ENCODE measurements around the gene PCDH19. TPM values are rescaled to one million over a fixed set of nuclear protein-coding genes. Genes with fewer than 3 reads are reported as not detected.

PCDH19 gene
- total RNA-seq, 1 donor from 2014 or later: not detected

- no peak for TF ChIP-seq CTCF (IDR thresholded peaks at IDR 0.05)
- intact Hi-C loops (cut with micrococcal nuclease): no loop called here
- Mint-ChIP-seq H3K4me3 (no peak overlapping the region), H3K27ac (no peak overlapping the region), H3K4me1 (peaks cover 20% of the 10 kb centered on the region), H3K9me3 (no peaks in the 10 kb centered on the region), H3K27me3 (peaks cover 25% of the 10 kb centered on the region), H3K36me3 (ENCODE audit: low read depth) (no peaks in the 10 kb centered on the region)
- ATAC-seq (ENCODE audit: low read depth): peak; percentile 42
- DNase-seq: no peak
- POLR2A ChIA-PET: no interaction called here
- CTCF ChIA-PET: interaction anchor here (0.8 kb wide), 1 partner anchor 45 kb away, joined by 4 read pairs; no protein-coding TSS in a partner anchor
These were observed 3.2 kb upstream of the PCDH19 start for GRCh38 chrX:100413229-100413628.

- ATAC-seq (ENCODE audit: low read depth) (no peak), DNase-seq (no peak)
- CTCF ChIA-PET: interaction anchor here (0.6 kb wide), 1 partner anchor 36 kb away, joined by 3 read pairs; no protein-coding TSS in a partner anchor
- intact Hi-C loops (cut with micrococcal nuclease): no loop called here
- Mint-ChIP-seq H3K36me3 (ENCODE audit: low read depth) (no peaks in the 10 kb centered on the region), H3K4me3 (peak overlapping the region; percentile 35), H3K4me1 (peaks cover 20% of the 10 kb centered on the region), H3K9me3 (no peaks in the 10 kb centered on the region), H3K27ac (no peak overlapping the region), H3K27me3 (peaks cover 23% of the 10 kb centered on the region)
- no peak for TF ChIP-seq CTCF (IDR thresholded peaks at IDR 0.05)
- POLR2A ChIA-PET: no interaction called here
These were observed 2.0 kb upstream of the PCDH19 start for GRCh38 chrX:100411802-100412715.

- TF ChIP-seq CTCF (IDR thresholded peaks at IDR 0.05): no peak
- Mint-ChIP-seq H3K36me3 (ENCODE audit: low read depth) (no peaks in the 10 kb centered on the region), H3K4me1 (peaks cover 20% of the 10 kb centered on the region), H3K27ac (no peak overlapping the region), H3K27me3 (peaks cover 32% of the 10 kb centered on the region), H3K9me3 (no peaks in the 10 kb centered on the region), H3K4me3 (peak overlapping the region; percentile 35)
- POLR2A ChIA-PET: no interaction called here
- DNase-seq: no peak
- intact Hi-C loops (cut with micrococcal nuclease): no loop called here
- CTCF ChIA-PET: no interaction called here
- ATAC-seq (ENCODE audit: low read depth): no peak
These were observed 1.1 kb upstream of the PCDH19 start for GRCh38 chrX:100410901-100411801.

GRCh38 chrX:100408713-100409609 lies 1.1 kb downstream of the PCDH19 start:
- ChIA-PET CTCF (no interaction called here), POLR2A (no interaction called here)
- ATAC-seq (ENCODE audit: low read depth): no peak
- peaks cover 33% of the 10 kb centered on the region for H3K27me3 Mint-ChIP-seq
- H3K4me1 Mint-ChIP-seq: peaks cover 20% of the 10 kb centered on the region
- intact Hi-C loops (cut with micrococcal nuclease): no loop called here
- no peak overlapping the region for H3K27ac Mint-ChIP-seq
- H3K36me3 Mint-ChIP-seq (ENCODE audit: low read depth): no peaks in the 10 kb centered on the region
- H3K9me3 Mint-ChIP-seq: no peaks in the 10 kb centered on the region
- DNase-seq: no peak
- no peak overlapping the region for H3K4me3 Mint-ChIP-seq
- TF ChIP-seq CTCF (IDR thresholded peaks at IDR 0.05): no peak
